ENCODE data around the gene MED25. TPM values are rescaled to one million over a fixed set of nuclear protein-coding genes. Genes with fewer than 3 reads are reported as not detected.

Gene MED25
- polyA plus RNA-seq, 1 of the 3 experiments (the other 2 are of a cell fraction), result 30.2 TPM

GRCh38 chr19:49779731-49780555, 38.1 kb upstream of the MED25 start:
- H3K4me3 ChIP-seq (ENCODE audit: low read depth in 2 of 2, low read length in 1 of 2), result no peak overlapping the region
- H3K4me2 ChIP-seq, result no peak overlapping the region
- CTCF ChIA-PET, result no interaction called here
- no peak overlapping the region for H2AFZ ChIP-seq (ENCODE audit: low read depth)
- WGBS (ENCODE audit: low lambda C conversion rate), result 90% methylated on average over 11 of the region's 11 CpGs
- H3K9me2 ChIP-seq, result no peaks in the 10 kb centered on the region
- H3K4me1 ChIP-seq (ENCODE audit: control insufficient read depth in 1 of 2, insufficient read depth in 2 of 2, low read depth in 1 of 2, low read length in 1 of 2), result no peaks in the 10 kb centered on the region
- no peak overlapping the region for H3K27ac ChIP-seq (ENCODE audit: low read depth in 2 of 2, low read length in 1 of 2)
- H3K27me3 ChIP-seq (ENCODE audit: insufficient read depth), result no peaks in the 10 kb centered on the region
- peaks cover 5% of the 10 kb centered on the region; the same call in 1 of the 2 replicates for H4K20me1 ChIP-seq (ENCODE audit: insufficient read depth)
- TF ChIP-seq IRF3 (IDR thresholded peaks at IDR 0.05; ENCODE audit: low read depth, low read length) (no peak), PBX3 (IDR thresholded peaks at IDR 0.05) (no peak), MXI1 (IDR thresholded peaks at IDR 0.05; ENCODE audit: low read depth, low read length) (no peak), FOXM1 (IDR thresholded peaks at IDR 0.05; ENCODE audit: low read depth) (no peak)
- POLR2A ChIA-PET, result no interaction called here
- H3K79me2 ChIP-seq (ENCODE audit: insufficient read depth), result peaks cover 48% of the 10 kb centered on the region
- H3K9ac ChIP-seq, result no peak overlapping the region
- no peaks in the 10 kb centered on the region for H3K9me3 ChIP-seq
- peaks cover 12 to 17% of the 10 kb centered on the region in 2 experiments for H3K36me3 ChIP-seq (replicated peaks in 1 of 2; ENCODE audit: control insufficient read depth in 1 of 2, insufficient read depth in 2 of 2, low read length in 1 of 2)
- DNase-seq, result no peak
- H3F3A ChIP-seq (replicated peaks; ENCODE audit: insufficient read depth), result peaks cover 3% of the 10 kb centered on the region

GRCh38 chr19:49780861-49781260, 37.2 kb upstream of the MED25 start:
- peaks cover 15 to 21% of the 10 kb centered on the region in 2 experiments for H3K36me3 ChIP-seq (replicated peaks in 1 of 2; ENCODE audit: control insufficient read depth in 1 of 2, insufficient read depth in 2 of 2, low read length in 1 of 2)
- H3K4me3 ChIP-seq (ENCODE audit: low read depth in 2 of 2, low read length in 1 of 2), result no peak overlapping the region
- no peaks in the 10 kb centered on the region for H3K9me3 ChIP-seq
- no peak overlapping the region for H3K27ac ChIP-seq (ENCODE audit: low read depth in 2 of 2, low read length in 1 of 2)
- peaks cover 7% of the 10 kb centered on the region for H3F3A ChIP-seq (replicated peaks; ENCODE audit: insufficient read depth)
- peaks cover 5% of the 10 kb centered on the region; the same call in 1 of the 2 replicates for H4K20me1 ChIP-seq (ENCODE audit: insufficient read depth)
- H3K4me1 ChIP-seq (ENCODE audit: control insufficient read depth in 1 of 2, insufficient read depth in 2 of 2, low read depth in 1 of 2, low read length in 1 of 2), result no peaks in the 10 kb centered on the region
- CTCF ChIA-PET, result no interaction called here
- no peak overlapping the region for H3K9ac ChIP-seq
- no peaks in the 10 kb centered on the region for H3K27me3 ChIP-seq (ENCODE audit: insufficient read depth)
- peaks cover 38% of the 10 kb centered on the region; the same call in 1 of the 2 replicates for H3K79me2 ChIP-seq (ENCODE audit: insufficient read depth)
- no peak overlapping the region for H2AFZ ChIP-seq (ENCODE audit: low read depth)
- 96% methylated on average over 8 of the region's 8 CpGs for WGBS (ENCODE audit: low lambda C conversion rate)
- H3K9me2 ChIP-seq, result no peaks in the 10 kb centered on the region
- no peak for DNase-seq
- POLR2A ChIA-PET, result no interaction called here
- TF ChIP-seq POLR2AphosphoS5 (IDR thresholded peaks at IDR 0.05; ENCODE audit: low read depth, low read length) (no peak), CHD2 (IDR thresholded peaks at IDR 0.05; ENCODE audit: low read length, partially characterized antibody) (no peak), TAF1 (IDR thresholded peaks at IDR 0.05; ENCODE audit: borderline replicate concordance, low read depth, low read length) (no peak), EP300 (IDR thresholded peaks at IDR 0.05; ENCODE audit: borderline replicate concordance in 1 of 2, low read depth in 1 of 2, low read length in 1 of 2) (no peak), PBX3 (IDR thresholded peaks at IDR 0.05) (no peak), JUND (IDR thresholded peaks at IDR 0.05) (no peak)
- H3K4me2 ChIP-seq, result no peak overlapping the region
